Measurements from ENCODE around the gene ESYT1.
A peak's percentile ranks its signal among the peaks of the same experiment; 100 is the strongest.

The ESYT1 gene

GRCh38 chr12:56189918-56190694 lies 62.0 kb downstream of the ESYT1 start:
- DNase-seq: peak; percentile 66

GRCh38 chr12:56190695-56191155 lies 62.7 kb downstream of the ESYT1 start:
- DNase-seq: no peak

GRCh38 chr12:56192582-56192981 lies 64.5 kb downstream of the ESYT1 start:
- DNase-seq: no peak

GRCh38 chr12:56193025-56193578 lies 65.0 kb downstream of the ESYT1 start:
- DNase-seq: peak; percentile 69

All from activated CD4-positive, alpha-beta T cell treated with anti-CD3 and anti-CD28 coated beads, Interleukin-2, amount 50 U/mL, for 1 hour (primary cell).